BE2C (cell line): ENCODE data around the gene PIANP.
A peak's percentile ranks its signal among the peaks of the same experiment; 100 is the strongest.

Experiments used
- DNase-seq: peaks from one replicate; pipeline ENCODE4 v3.0.0-alpha.2; 2020
- H3K27me3 ChIP-seq: fragments of 250-450 bp; sonication (Bioruptor Pico); 2 replicates; pipeline ENCODE4 v1.5.1; 2020; ENCODE audit warnings: mild to moderate bottlenecking
- H3K36me3 ChIP-seq: fragments of 250-450 bp; sonication (Bioruptor Pico); 2 replicates; pipeline ENCODE4 v1.5.1; 2020; ENCODE audit warnings: mild to moderate bottlenecking
- H3K4me1 ChIP-seq: fragments of 250-450 bp; sonication (Bioruptor Pico); 2 replicates; pipeline ENCODE4 v1.5.1; 2020
- H3K4me3 ChIP-seq: 2 replicates; pipeline ENCODE4 v1.5.1; 2011; ENCODE audit warnings: low read depth, low read length
- H3K9me3 ChIP-seq: fragments of 250-450 bp; sonication (Bioruptor Pico); 2 replicates; pipeline ENCODE4 v1.5.1; 2020
- TF ChIP-seq, protein P1 (sequence below): IDR thresholded peaks from 2 replicates; pipeline ENCODE4 v1.5.1; 2012; ENCODE audit warnings: mild to moderate bottlenecking, low read depth, low read length

Gene PIANP

DNA sequence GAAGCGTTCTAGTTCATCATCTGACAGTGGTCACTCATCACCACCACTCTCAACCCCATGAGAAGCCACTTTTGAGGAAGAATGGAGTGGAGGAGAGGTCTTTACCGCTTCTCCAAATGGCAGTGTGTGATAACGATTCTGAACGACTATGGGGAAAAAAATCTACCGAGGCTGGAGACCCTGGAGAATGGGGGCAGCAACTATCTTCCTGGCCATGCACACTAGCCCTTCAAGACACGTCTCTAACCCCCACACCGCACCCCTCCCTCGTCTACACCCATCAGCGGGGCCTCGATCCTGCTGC is 38.1 kb downstream of the PIANP start:
- Histone ChIP-seq H3K27me3 (no peaks in the 10 kb centered on the region), H3K4me1 (no peaks in the 10 kb centered on the region), H3K9me3 (no peaks in the 10 kb centered on the region), H3K36me3 (peaks cover 7% of the 10 kb centered on the region), H3K4me3 (peak overlapping the region; percentile 98)
- TF ChIP-seq, protein P1, sequence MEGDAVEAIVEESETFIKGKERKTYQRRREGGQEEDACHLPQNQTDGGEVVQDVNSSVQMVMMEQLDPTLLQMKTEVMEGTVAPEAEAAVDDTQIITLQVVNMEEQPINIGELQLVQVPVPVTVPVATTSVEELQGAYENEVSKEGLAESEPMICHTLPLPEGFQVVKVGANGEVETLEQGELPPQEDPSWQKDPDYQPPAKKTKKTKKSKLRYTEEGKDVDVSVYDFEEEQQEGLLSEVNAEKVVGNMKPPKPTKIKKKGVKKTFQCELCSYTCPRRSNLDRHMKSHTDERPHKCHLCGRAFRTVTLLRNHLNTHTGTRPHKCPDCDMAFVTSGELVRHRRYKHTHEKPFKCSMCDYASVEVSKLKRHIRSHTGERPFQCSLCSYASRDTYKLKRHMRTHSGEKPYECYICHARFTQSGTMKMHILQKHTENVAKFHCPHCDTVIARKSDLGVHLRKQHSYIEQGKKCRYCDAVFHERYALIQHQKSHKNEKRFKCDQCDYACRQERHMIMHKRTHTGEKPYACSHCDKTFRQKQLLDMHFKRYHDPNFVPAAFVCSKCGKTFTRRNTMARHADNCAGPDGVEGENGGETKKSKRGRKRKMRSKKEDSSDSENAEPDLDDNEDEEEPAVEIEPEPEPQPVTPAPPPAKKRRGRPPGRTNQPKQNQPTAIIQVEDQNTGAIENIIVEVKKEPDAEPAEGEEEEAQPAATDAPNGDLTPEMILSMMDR, result no peak
- DNase-seq, result no peak

DNA sequence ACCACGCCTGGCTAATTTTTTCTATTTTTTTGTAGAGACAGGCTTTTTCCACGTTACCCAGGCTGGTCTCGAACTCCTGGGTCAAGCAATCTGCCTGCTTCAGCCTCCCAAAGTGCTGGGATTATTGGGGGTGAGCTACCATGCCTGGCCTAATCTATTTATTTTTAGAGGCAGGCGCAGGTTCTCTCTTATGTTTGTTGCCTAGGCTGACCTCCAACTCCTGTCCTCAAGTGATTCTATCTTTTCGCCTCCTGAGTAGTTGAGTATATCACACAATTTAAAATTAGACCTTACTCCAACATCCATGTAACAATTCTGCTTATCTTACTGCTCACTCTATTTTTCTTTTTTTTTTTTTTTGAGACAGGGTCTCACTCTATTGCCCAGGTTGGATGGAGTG is 46.6 kb downstream of the PIANP start:
- Histone ChIP-seq H3K4me3 (no peak overlapping the region), H3K36me3 (peaks cover 20% of the 10 kb centered on the region), H3K27me3 (no peaks in the 10 kb centered on the region), H3K9me3 (no peaks in the 10 kb centered on the region), H3K4me1 (no peaks in the 10 kb centered on the region)
- DNase-seq, result no peak
- TF ChIP-seq, protein P1, result no peak

DNA sequence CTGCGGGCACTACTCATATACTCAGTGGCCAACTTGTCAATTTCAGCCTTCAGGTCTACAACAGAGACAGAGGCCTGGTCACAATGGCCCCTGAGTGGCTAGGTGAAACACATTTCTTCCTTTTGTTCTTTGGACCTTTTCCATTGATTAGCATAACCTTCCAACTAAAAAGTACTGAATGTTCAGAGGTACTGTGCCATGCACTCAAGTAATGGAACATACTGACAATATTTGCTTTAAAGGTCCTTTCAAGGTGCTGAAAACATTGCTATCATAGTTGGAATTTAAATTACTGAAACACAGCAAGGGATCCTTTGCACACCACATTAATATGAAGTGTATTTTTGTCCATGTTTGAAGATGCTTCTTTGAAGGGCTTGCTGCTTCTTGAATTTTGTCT is 47.3 kb downstream of the PIANP start:
- Histone ChIP-seq H3K9me3 (no peaks in the 10 kb centered on the region), H3K36me3 (peaks cover 20% of the 10 kb centered on the region), H3K27me3 (no peaks in the 10 kb centered on the region), H3K4me3 (no peak overlapping the region), H3K4me1 (no peaks in the 10 kb centered on the region)
- TF ChIP-seq, protein P1, result no peak
- no peak for DNase-seq

DNA sequence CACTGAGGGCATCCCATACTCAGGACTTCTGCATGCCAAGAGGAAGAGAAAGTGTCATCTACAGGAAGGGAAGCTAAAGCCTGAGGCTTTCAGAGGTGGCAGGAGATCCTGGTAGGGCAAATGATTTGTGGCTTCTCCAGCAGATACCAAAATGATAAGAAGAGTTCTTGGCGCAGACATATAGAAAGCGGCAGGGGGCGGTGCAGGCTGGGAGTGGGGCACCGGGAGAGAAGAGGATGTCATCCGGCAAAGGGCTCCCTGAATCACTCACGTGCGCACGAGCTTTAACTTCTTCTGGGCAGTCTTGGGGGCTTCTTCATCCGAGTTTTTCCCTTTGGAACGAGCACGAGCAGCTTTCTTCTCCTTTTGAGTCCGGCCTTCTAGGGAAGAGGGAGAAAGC is 48.2 kb downstream of the PIANP start:
- TF ChIP-seq, protein P1, result no peak
- DNase-seq, result no peak
- Histone ChIP-seq H3K4me3 (no peak overlapping the region), H3K4me1 (no peaks in the 10 kb centered on the region), H3K27me3 (no peaks in the 10 kb centered on the region), H3K9me3 (no peaks in the 10 kb centered on the region), H3K36me3 (peaks cover 20% of the 10 kb centered on the region)

DNA sequence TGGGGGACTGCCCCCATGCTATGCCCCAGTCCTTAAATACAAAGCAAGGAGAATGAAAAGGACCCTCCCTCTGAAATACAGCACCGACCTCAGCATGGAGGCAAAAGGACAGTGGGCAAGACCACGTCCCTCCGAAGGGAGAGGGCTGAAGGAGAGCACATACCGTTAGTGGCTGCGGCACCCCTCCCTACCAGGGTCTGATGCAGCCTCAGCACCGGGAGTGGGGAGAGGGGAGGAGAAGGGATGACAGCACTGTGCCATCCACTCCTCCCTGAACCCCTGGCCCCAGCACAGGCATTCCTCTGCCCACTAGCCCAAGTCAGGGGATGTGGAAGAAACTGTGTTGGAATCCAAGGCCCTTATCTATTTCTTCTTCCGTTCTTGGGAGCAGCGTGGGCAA is 49.8 kb downstream of the PIANP start:
- TF ChIP-seq, protein P1, result no peak
- Histone ChIP-seq H3K27me3 (no peaks in the 10 kb centered on the region), H3K4me1 (no peaks in the 10 kb centered on the region), H3K4me3 (no peak overlapping the region), H3K36me3 (peaks cover 13% of the 10 kb centered on the region), H3K9me3 (no peaks in the 10 kb centered on the region)
- DNase-seq, result no peak

DNA sequence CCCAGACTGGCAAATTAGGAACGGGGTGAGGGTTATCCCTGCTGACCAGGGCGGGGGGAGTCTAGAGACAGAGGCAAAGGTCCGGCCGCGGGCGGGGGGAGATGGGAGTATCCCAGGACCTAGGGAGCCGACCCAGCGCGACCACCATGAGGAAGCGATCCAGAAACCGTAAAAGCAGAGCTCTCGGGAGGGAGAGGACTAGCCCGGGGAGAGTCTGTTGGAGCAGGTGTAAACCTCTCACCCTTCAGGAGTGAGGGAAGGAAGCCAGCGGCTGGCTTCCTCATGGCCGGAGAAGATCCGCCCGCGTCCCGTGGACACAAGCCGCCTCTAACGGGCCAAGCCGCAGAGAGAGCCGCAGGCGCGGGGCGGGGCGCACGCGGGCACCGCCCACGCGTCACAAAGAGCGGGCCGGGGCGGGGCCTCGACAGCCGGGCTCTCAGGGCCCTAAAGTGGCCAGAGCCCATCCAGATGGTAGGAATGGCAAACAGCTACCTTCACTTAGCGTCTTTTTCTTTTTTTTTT is 53.5 kb downstream of the PIANP start, which contains the start of gene ACRBP:
TSS of gene ACRBP (minus strand) at position 350 of the 522 bp plus-strand sequence. CDS start at position 284, 66 bp downstream.
- no peaks in the 10 kb centered on the region for H3K4me1 ChIP-seq
- peaks cover 7% of the 10 kb centered on the region for H3K36me3 ChIP-seq
- peaks cover 12% of the 10 kb centered on the region; the same call in 1 of the 2 replicates for H3K9me3 ChIP-seq
- H3K27me3 ChIP-seq, result no peaks in the 10 kb centered on the region
- DNase-seq, result peak; percentile 69
- H3K4me3 ChIP-seq, result peak within 1 kb of the TSS; percentile 45
- TF ChIP-seq, protein P1, result no peak
